Gastrocnemius medialis (tissue), 4 donors: Measurements from ENCODE around the gene SLC17A8.

Experiments used
- POLR2A ChIP-seq, 2 donors: fragments of 450-650 bp; IDR thresholded peaks; one replicate each; pipeline ENCODE4 v1.6.1; 2017; ENCODE audit warnings: antibody characterized with exemption in 2 of 2, mild to moderate bottlenecking in 2 of 2, moderate library complexity in 2 of 2
- TF ChIP-seq, protein P1 (sequence below), 5 experiments: fragments of 450-650 bp in 3 of 5; fragments of 200-600 bp in 2 of 5; sonication (generic) in 2 of 5; IDR thresholded peaks in 4 of 5; conservative IDR thresholded peaks in 1 of 5; 1 replicate in 4 of 5; 2 replicates in 1 of 5; pipeline ENCODE4 v1.5.1; 2016 to 2019; ENCODE audit warnings: antibody characterized with exemption in 5 of 5, mild to moderate bottlenecking in 3 of 5, moderate library complexity in 3 of 5

- TF ChIP-seq, protein P1, sequence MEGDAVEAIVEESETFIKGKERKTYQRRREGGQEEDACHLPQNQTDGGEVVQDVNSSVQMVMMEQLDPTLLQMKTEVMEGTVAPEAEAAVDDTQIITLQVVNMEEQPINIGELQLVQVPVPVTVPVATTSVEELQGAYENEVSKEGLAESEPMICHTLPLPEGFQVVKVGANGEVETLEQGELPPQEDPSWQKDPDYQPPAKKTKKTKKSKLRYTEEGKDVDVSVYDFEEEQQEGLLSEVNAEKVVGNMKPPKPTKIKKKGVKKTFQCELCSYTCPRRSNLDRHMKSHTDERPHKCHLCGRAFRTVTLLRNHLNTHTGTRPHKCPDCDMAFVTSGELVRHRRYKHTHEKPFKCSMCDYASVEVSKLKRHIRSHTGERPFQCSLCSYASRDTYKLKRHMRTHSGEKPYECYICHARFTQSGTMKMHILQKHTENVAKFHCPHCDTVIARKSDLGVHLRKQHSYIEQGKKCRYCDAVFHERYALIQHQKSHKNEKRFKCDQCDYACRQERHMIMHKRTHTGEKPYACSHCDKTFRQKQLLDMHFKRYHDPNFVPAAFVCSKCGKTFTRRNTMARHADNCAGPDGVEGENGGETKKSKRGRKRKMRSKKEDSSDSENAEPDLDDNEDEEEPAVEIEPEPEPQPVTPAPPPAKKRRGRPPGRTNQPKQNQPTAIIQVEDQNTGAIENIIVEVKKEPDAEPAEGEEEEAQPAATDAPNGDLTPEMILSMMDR (IDR thresholded peaks at IDR 0.05 in 4 of 5, conservative IDR thresholded peaks at IDR 0.05 in 1 of 5) = no peak
- no peak for TF ChIP-seq POLR2A (IDR thresholded peaks at IDR 0.05)
These were observed 107.7 kb downstream of the SLC17A8 start for GRCh38 chr12:100464529-100464928.
